Glutamatergic neuron (in vitro differentiated cells): ENCODE results near the gene SUMO4. TPM values are rescaled to one million over a fixed set of nuclear protein-coding genes. Genes with fewer than 3 reads are reported as not detected.

ENCODE experiments used
- DNase-seq: peaks from one replicate; pipeline ENCODE4 v3.0.0; 2022
- H3K27ac Mint-ChIP-seq: one replicate; pipeline ENCODE4 v1.8.0; 2020; ENCODE audit warnings: mild to moderate bottlenecking, mixed read lengths, inconsistent platforms; ENCODE audit not compliant: unreplicated experiment
- H3K27me3 Mint-ChIP-seq: one replicate; pipeline ENCODE4 v1.8.0; 2020; ENCODE audit warnings: mild to moderate bottlenecking, moderate library complexity, mixed read lengths, inconsistent platforms; ENCODE audit not compliant: unreplicated experiment
- H3K36me3 Mint-ChIP-seq: one replicate; pipeline ENCODE4 v1.8.0; 2020; ENCODE audit warnings: mild to moderate bottlenecking, mixed read lengths, inconsistent platforms; ENCODE audit not compliant: unreplicated experiment
- H3K4me1 Mint-ChIP-seq: one replicate; pipeline ENCODE4 v1.8.0; 2020; ENCODE audit warnings: mild to moderate bottlenecking, low read depth, mixed read lengths, inconsistent platforms; ENCODE audit not compliant: unreplicated experiment
- H3K4me3 Mint-ChIP-seq: one replicate; pipeline ENCODE4 v1.8.0; 2020; ENCODE audit warnings: mild to moderate bottlenecking, mixed read lengths, inconsistent platforms; ENCODE audit not compliant: unreplicated experiment
- H3K9me3 Mint-ChIP-seq: one replicate; pipeline ENCODE4 v1.8.0; 2020; ENCODE audit warnings: mild to moderate bottlenecking, moderate library complexity, mixed read lengths, inconsistent platforms; ENCODE audit not compliant: unreplicated experiment
- CTCF ChIP-seq: fragments of 200-600 bp; sonication (generic); IDR thresholded peaks from one replicate; pipeline ENCODE4 v1.5.0; 2021; ENCODE audit not compliant: partially characterized antibody, unreplicated experiment
- total RNA-seq: library from RNA; stranded (reverse); fragmentation: NEBNext Ultra II Directional; extraction: Animal tissue kit (Norgen Biotek cat#: 25700); gene quantifications from one replicate; pipeline ENCODE4 v1.2.1, GENCODE V29; 2021; ENCODE audit not compliant: unreplicated experiment

The SUMO4 gene
- total RNA-seq, 1 donor from 2014 or later: 1.3 TPM

- Mint-ChIP-seq H3K9me3 (no peaks in the 10 kb centered on the region), H3K36me3 (no peaks in the 10 kb centered on the region), H3K4me1 (peaks cover 2% of the 10 kb centered on the region), H3K27me3 (no peaks in the 10 kb centered on the region), H3K4me3 (no peak overlapping the region), H3K27ac (no peak overlapping the region)
- no peak for TF ChIP-seq CTCF
- no peak for DNase-seq
Measured at GRCh38 chr6:149360536-149360935, 39.5 kb upstream of the SUMO4 start.

- H3K9me3 Mint-ChIP-seq: no peaks in the 10 kb centered on the region
- H3K36me3 Mint-ChIP-seq: no peaks in the 10 kb centered on the region
- H3K4me3 Mint-ChIP-seq: no peak overlapping the region
- DNase-seq: no peak
- TF ChIP-seq CTCF: no peak
- no peak overlapping the region for H3K27ac Mint-ChIP-seq
- no peaks in the 10 kb centered on the region for H3K27me3 Mint-ChIP-seq
- peaks cover 2% of the 10 kb centered on the region for H3K4me1 Mint-ChIP-seq
Measured at GRCh38 chr6:149362289-149362688, 37.8 kb upstream of the SUMO4 start.

- Mint-ChIP-seq H3K27me3 (no peaks in the 10 kb centered on the region), H3K36me3 (no peaks in the 10 kb centered on the region), H3K27ac (no peak overlapping the region), H3K9me3 (no peaks in the 10 kb centered on the region), H3K4me3 (no peak overlapping the region), H3K4me1 (peaks cover 2% of the 10 kb centered on the region)
- no peak for TF ChIP-seq CTCF
- DNase-seq: no peak
Measured at GRCh38 chr6:149363154-149363553, 36.9 kb upstream of the SUMO4 start.

- H3K27me3 Mint-ChIP-seq: no peaks in the 10 kb centered on the region
- no peak overlapping the region for H3K4me3 Mint-ChIP-seq
- peaks cover 2% of the 10 kb centered on the region for H3K4me1 Mint-ChIP-seq
- no peak overlapping the region for H3K27ac Mint-ChIP-seq
- no peaks in the 10 kb centered on the region for H3K36me3 Mint-ChIP-seq
- TF ChIP-seq CTCF: no peak
- H3K9me3 Mint-ChIP-seq: no peaks in the 10 kb centered on the region
- no peak for DNase-seq
Measured at GRCh38 chr6:149364557-149364956, 35.5 kb upstream of the SUMO4 start.

GRCh38 chr6:149365197-149365596 lies 34.9 kb upstream of the SUMO4 start:
- peaks cover 2% of the 10 kb centered on the region for H3K4me1 Mint-ChIP-seq
- H3K27ac Mint-ChIP-seq: no peak overlapping the region
- no peaks in the 10 kb centered on the region for H3K9me3 Mint-ChIP-seq
- no peak for TF ChIP-seq CTCF
- no peak for DNase-seq
- H3K27me3 Mint-ChIP-seq: no peaks in the 10 kb centered on the region
- H3K4me3 Mint-ChIP-seq: no peak overlapping the region
- H3K36me3 Mint-ChIP-seq: no peaks in the 10 kb centered on the region
